Vagina (tissue), 2 donors: ENCODE data around the gene DLX1. TPM values are rescaled to one million over a fixed set of nuclear protein-coding genes. Genes with fewer than 3 reads are reported as not detected.

Source experiments
- DNase-seq, 2 donors: peaks; one replicate each; pipeline ENCODE4 v3.0.0-alpha.2; 2017; ENCODE audit errors: extremely low spot score in 2 of 2
- H3K27ac ChIP-seq: fragments of 200-600 bp; sonication (generic); one replicate; pipeline ENCODE4 v1.5.1; 2019
- H3K27me3 ChIP-seq: fragments of 200-600 bp; sonication (generic); one replicate; pipeline ENCODE4 v1.5.1; 2019
- H3K36me3 ChIP-seq, 2 donors: fragments of 200-600 bp; sonication (generic); one replicate each; pipeline ENCODE4 v1.5.1; 2017 to 2019
- H3K4me1 ChIP-seq: fragments of 200-600 bp; sonication (generic); one replicate; pipeline ENCODE4 v1.5.1; 2019
- H3K4me3 ChIP-seq, 2 donors: fragments of 200-600 bp; sonication (generic); 1 replicate in 1 of 2; 2 replicates in 1 of 2; pipeline ENCODE4 v1.5.1; 2016 to 2019
- H3K9me3 ChIP-seq: fragments of 200-600 bp; sonication (generic); one replicate; pipeline ENCODE4 v1.5.1; 2019
- POLR2A ChIP-seq, 2 donors: fragments of 450-650 bp; IDR thresholded peaks; one replicate each; pipeline ENCODE4 v1.6.1; 2017; ENCODE audit warnings: antibody characterized with exemption in 2 of 2, mild to moderate bottlenecking in 2 of 2, moderate library complexity in 2 of 2
- POLR2AphosphoS5 ChIP-seq, 2 donors: sonication (generic); formaldehyde crosslinking; IDR thresholded peaks; one replicate each; pipeline ENCODE4 v1.9.0; 2017; ENCODE audit warnings: antibody characterized with exemption in 2 of 2, mild to moderate bottlenecking in 2 of 2, low read depth in 1 of 2; ENCODE audit not compliant: insufficient read depth in 1 of 2
- intact Hi-C: fragments of 100-400 bp; cut with DNase I; formaldehyde crosslinking; loops from one replicate; pipeline ENCODE4 v1.15.1; 2023
- total RNA-seq: library from RNA; depleted of rRNA; stranded (reverse); fragments of >200 nt; gene quantifications from one replicate; pipeline ENCODE4 v1.2.3, GENCODE V29; 2016
- TF ChIP-seq, protein P1 (sequence below), 3 experiments: fragments of 450-650 bp in 2 of 3; fragments of 200-600 bp in 1 of 3; sonication (generic) in 1 of 3; IDR thresholded peaks; one replicate each; pipeline ENCODE4 v1.5.1; 2017 to 2019; ENCODE audit warnings: antibody characterized with exemption in 3 of 3, mild to moderate bottlenecking in 2 of 3, moderate library complexity in 2 of 3

The DLX1 gene
- total RNA-seq, 1 donor from 2014 or later: not detected

GRCh38 chr2:172046080-172046678 lies 39.1 kb upstream of the DLX1 start:
- H3K27ac ChIP-seq: no peak overlapping the region
- H3K9me3 ChIP-seq: no peaks in the 10 kb centered on the region
- no peaks in the 10 kb centered on the region for H3K27me3 ChIP-seq
- TF ChIP-seq POLR2A (IDR thresholded peaks at IDR 0.05): no peak
- no peak for TF ChIP-seq POLR2AphosphoS5 (IDR thresholded peaks at IDR 0.05; ENCODE audit: insufficient read depth in 1 of 2, low read depth in 1 of 2)
- TF ChIP-seq, protein P1, sequence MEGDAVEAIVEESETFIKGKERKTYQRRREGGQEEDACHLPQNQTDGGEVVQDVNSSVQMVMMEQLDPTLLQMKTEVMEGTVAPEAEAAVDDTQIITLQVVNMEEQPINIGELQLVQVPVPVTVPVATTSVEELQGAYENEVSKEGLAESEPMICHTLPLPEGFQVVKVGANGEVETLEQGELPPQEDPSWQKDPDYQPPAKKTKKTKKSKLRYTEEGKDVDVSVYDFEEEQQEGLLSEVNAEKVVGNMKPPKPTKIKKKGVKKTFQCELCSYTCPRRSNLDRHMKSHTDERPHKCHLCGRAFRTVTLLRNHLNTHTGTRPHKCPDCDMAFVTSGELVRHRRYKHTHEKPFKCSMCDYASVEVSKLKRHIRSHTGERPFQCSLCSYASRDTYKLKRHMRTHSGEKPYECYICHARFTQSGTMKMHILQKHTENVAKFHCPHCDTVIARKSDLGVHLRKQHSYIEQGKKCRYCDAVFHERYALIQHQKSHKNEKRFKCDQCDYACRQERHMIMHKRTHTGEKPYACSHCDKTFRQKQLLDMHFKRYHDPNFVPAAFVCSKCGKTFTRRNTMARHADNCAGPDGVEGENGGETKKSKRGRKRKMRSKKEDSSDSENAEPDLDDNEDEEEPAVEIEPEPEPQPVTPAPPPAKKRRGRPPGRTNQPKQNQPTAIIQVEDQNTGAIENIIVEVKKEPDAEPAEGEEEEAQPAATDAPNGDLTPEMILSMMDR (IDR thresholded peaks at IDR 0.05): no peak
- no peak overlapping the region for H3K4me3 ChIP-seq
- DNase-seq: no peak
- intact Hi-C loops: no loop called here
- H3K4me1 ChIP-seq: no peaks in the 10 kb centered on the region
- no peaks in the 10 kb centered on the region for H3K36me3 ChIP-seq

DNA sequence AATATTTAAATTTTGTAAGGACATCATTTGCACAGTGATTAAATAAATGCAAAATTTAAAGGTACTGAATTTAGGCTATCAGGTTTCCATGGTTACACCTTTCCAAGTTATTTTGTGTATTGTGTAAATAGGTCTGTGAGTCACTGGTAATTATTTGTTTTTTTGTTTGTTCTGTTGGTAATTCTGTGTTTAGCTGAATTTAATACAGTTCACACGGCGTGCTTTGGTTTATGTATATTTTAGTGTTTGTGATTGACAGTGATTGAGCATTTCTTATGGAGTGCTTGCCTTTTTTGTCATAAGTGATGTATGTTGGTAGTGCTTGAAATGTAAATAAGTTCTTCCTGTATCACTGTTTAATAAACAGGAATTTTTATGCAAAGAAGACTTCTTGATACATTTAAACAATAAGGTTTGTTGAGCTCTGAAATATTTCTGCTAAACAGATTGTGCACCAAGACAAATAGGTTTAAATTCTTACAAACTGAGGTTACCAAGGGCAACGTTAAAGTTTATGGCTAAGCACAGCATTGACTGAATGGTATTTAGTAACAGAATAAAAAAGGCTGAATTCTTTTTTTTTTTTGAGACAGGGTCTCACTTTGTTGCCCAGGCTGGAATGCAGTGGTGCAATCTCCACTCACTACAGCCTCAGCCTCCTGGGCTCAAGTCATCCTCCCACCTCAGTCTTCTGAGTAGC lies 38.3 kb upstream of the DLX1 start:
- Histone ChIP-seq H3K27ac (no peak overlapping the region), H3K4me1 (no peaks in the 10 kb centered on the region), H3K9me3 (no peaks in the 10 kb centered on the region), H3K27me3 (no peaks in the 10 kb centered on the region), H3K4me3 (no peak overlapping the region), H3K36me3 (no peaks in the 10 kb centered on the region)
- DNase-seq: no peak
- TF ChIP-seq, protein P1 (IDR thresholded peaks at IDR 0.05): no peak
- TF ChIP-seq POLR2A (IDR thresholded peaks at IDR 0.05) (no peak), POLR2AphosphoS5 (IDR thresholded peaks at IDR 0.05; ENCODE audit: insufficient read depth in 1 of 2, low read depth in 1 of 2) (no peak)
- intact Hi-C loops: no loop called here

- H3K27ac ChIP-seq: no peak overlapping the region
- H3K36me3 ChIP-seq: no peaks in the 10 kb centered on the region
- TF ChIP-seq, protein P1 (IDR thresholded peaks at IDR 0.05): no peak
- TF ChIP-seq POLR2A (IDR thresholded peaks at IDR 0.05) (no peak), POLR2AphosphoS5 (IDR thresholded peaks at IDR 0.05; ENCODE audit: insufficient read depth in 1 of 2, low read depth in 1 of 2) (no peak)
- no peak for DNase-seq
- no peaks in the 10 kb centered on the region for H3K9me3 ChIP-seq
- intact Hi-C loops: no loop called here
- no peaks in the 10 kb centered on the region for H3K27me3 ChIP-seq
- H3K4me1 ChIP-seq: no peaks in the 10 kb centered on the region
- no peak overlapping the region for H3K4me3 ChIP-seq
These were observed 37.5 kb upstream of the DLX1 start for GRCh38 chr2:172047566-172048507.

DNA sequence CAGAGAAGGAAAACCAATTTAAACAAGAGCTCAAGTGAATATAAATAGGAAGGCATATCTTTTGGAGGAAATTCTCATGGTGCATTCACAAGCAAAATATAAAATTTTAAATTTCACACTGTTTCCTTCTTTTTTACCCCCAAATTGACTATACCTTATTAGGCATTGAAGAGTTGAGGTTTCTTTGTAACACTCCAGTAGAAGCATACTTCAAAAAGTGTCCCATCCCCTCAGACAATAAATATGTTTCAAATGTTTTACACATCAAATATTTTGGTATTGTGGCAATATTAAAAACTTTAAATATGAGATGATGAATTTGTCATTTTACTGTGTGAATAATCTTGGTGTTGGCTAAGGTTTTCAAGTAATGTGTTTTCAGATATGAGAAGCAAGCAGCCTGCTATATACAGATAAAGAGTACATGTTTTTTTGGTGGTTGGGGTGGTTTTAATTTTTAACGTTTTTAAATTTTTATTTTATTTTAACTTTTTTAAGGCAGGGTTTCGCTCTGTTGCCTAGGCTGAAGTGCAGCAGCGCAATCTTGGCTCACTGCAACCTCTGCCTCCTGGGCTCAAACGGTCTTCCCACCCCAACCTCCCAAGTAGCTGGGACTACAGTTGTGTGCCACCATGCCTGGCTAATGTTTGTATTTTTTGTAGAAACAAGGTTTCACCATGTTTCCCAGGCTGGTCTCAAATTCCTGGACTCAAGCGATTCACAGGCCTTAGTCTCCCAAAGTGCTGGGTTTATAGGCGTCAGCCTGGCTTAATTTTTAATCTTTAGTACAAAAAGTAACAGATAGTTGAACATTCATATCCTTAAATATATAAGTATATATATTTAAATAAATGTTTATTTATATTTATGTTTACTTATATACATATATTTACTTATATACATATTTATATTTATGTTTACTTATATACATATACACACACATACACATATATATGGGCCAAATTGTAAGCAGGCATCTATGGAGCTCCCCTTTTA lies 36.5 kb upstream of the DLX1 start:
- H3K27ac ChIP-seq: no peak overlapping the region
- TF ChIP-seq, protein P1 (IDR thresholded peaks at IDR 0.05): no peak
- TF ChIP-seq POLR2AphosphoS5 (IDR thresholded peaks at IDR 0.05; ENCODE audit: insufficient read depth in 1 of 2, low read depth in 1 of 2): no peak
- TF ChIP-seq POLR2A (IDR thresholded peaks at IDR 0.05): no peak
- no peaks in the 10 kb centered on the region for H3K9me3 ChIP-seq
- no peak for DNase-seq
- H3K4me1 ChIP-seq: no peaks in the 10 kb centered on the region
- no peaks in the 10 kb centered on the region for H3K27me3 ChIP-seq
- no peak overlapping the region for H3K4me3 ChIP-seq
- intact Hi-C loops: no loop called here
- H3K36me3 ChIP-seq: no peaks in the 10 kb centered on the region
